Left lung (tissue), 10 donors: ENCODE data around the gene UBAC2. TPM values are rescaled to one million over a fixed set of nuclear protein-coding genes. Genes with fewer than 3 reads are reported as not detected.

Experiments
- ATAC-seq: fragments of 200-7000 bp; cut with Tn5 transposase; one replicate; pipeline ENCODE4 v1.9.1; 2020; ENCODE audit warnings: moderate library complexity
- DNase-seq, 4 donors: peaks; one replicate each; pipeline ENCODE4 v3.0.0-alpha.2; 2013 to 2020
- H3K27ac ChIP-seq, 2 donors: fragments of 200-600 bp; sonication (generic) in 1 of 2; one replicate each; pipeline versions ENCODE4 v1.5.0 to v1.8.0; 2020 to 2021
- H3K27me3 ChIP-seq, 2 donors: fragments of 200-600 bp; sonication (generic) in 1 of 2; one replicate each; pipeline versions ENCODE4 v1.5.0 to v1.8.0; 2020 to 2021
- H3K36me3 ChIP-seq, 2 donors: fragments of 200-600 bp; sonication (generic) in 1 of 2; one replicate each; pipeline versions ENCODE4 v1.5.0 to v1.8.0; 2020 to 2021
- H3K4me1 ChIP-seq, 2 donors: fragments of 200-600 bp; one replicate each; pipeline ENCODE4 v1.8.0; 2021
- H3K4me3 ChIP-seq, 2 donors: fragments of 200-600 bp; sonication (generic) in 1 of 2; one replicate each; pipeline versions ENCODE4 v1.5.0 to v1.8.0; 2020 to 2021; ENCODE audit warnings: mild to moderate bottlenecking in 1 of 2
- H3K9me3 ChIP-seq, 2 donors: fragments of 200-600 bp; sonication (generic) in 1 of 2; one replicate each; pipeline versions ENCODE4 v1.5.0 to v1.8.0; 2020 to 2021
- CTCF ChIP-seq, 2 donors: fragments of 200-600 bp; sonication (generic) in 1 of 2; IDR thresholded peaks; one replicate each; pipeline versions ENCODE4 v1.5.0 to v1.8.0; 2021; ENCODE audit warnings: antibody characterized with exemption in 2 of 2
- intact Hi-C, 2 donors: fragments of 100-400 bp; cut with DNase I; formaldehyde crosslinking; loops; one replicate each; pipeline versions ENCODE4 v1.11.2 to v1.14.2; 2022
- polyA plus RNA-seq, 6 donors: library from polyadenylated mRNA; unstranded; fragments of 120-200 nt; gene quantifications; one replicate each; pipeline ENCODE4 v1.2.1, GENCODE V29; 2013; ENCODE audit not compliant: insufficient read length in 6 of 6
- total RNA-seq, 2 donors: library from RNA; stranded (reverse); fragmentation: NEBNext Ultra II Directional; extraction: Animal tissue kit (Norgen Biotek cat#: 25700); gene quantifications; one replicate each; pipeline ENCODE4 v1.2.1, GENCODE V29; 2021
- donor health status: DM: no; HTN: yes; CAD: no.
- donor health status: DM: no; HTN: no; CAD: no.

The UBAC2 gene
- total and polyA plus RNA-seq, 8 donors = 56.1 to 71.6 (median 66.4) TPM

DNA sequence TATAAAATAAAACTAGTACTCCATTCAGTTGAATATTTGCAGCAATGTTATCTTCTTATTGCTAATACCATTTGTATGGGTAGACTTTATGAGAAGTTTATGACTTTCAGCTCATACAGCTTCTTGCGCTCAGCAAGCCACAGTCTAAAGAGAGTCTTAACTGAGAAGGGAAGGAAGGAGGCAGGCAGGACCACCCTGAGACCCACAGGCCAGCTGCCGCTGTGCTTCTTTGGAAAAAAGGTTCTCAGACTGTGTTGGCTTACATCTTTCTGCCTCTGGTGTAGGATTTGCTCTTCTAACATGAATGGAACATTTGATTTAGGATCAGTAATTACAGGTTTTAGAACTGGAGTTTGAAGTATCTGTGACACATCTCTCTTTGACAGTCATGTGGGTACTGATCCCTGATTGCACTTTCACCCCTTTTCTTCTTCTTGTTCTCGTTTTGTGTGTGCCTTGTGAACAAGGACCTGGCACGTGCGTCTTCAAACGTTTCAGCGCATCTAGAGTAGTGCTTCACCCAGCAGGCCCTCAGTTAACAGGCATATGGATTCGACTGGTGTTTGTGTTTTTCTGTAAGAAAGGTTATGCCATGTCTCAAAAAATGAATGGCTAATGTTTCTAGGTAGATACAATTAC lies 64.6 kb downstream of the UBAC2 start:
- DNase-seq (no peak), ATAC-seq (no peak)
- TF ChIP-seq CTCF (IDR thresholded peaks at IDR 0.05) = no peak
- Histone ChIP-seq H3K36me3 (no peaks in the 10 kb centered on the region), H3K4me1 (peaks cover 0 to 22% of the 10 kb centered on the region in 2 donors), H3K27ac (no peak overlapping the region), H3K27me3 (no peaks in the 10 kb centered on the region), H3K9me3 (no peaks in the 10 kb centered on the region), H3K4me3 (no peak overlapping the region)
- intact Hi-C loops = loop anchor here in 1 of 2 donors (5.0 kb wide), 1 partner anchor 88 kb away; no protein-coding TSS in a partner anchor

- intact Hi-C loops = loop anchor here in 1 of 2 donors (5.0 kb wide), 1 partner anchor 89 kb away; no protein-coding TSS in a partner anchor
- H3K9me3 ChIP-seq = no peaks in the 10 kb centered on the region
- no peaks in the 10 kb centered on the region for H3K27me3 ChIP-seq
- H3K4me3 ChIP-seq = no peak overlapping the region
- H3K27ac ChIP-seq = no peak overlapping the region
- no peaks in the 10 kb centered on the region for H3K36me3 ChIP-seq
- ATAC-seq (peak; percentile 72), DNase-seq (peak in 1 of 4 donors; percentile 51)
- peaks cover 0 to 29% of the 10 kb centered on the region in 2 donors for H3K4me1 ChIP-seq
- peak; percentile 45 to 61 for TF ChIP-seq CTCF (IDR thresholded peaks at IDR 0.05)
Measured at GRCh38 chr13:99265821-99266426, 65.3 kb downstream of the UBAC2 start.

- H3K4me1 ChIP-seq = peaks cover 0 to 38% of the 10 kb centered on the region in 2 donors
- no peak overlapping the region for H3K4me3 ChIP-seq
- DNase-seq (no peak), ATAC-seq (no peak)
- no peak overlapping the region for H3K27ac ChIP-seq
- H3K9me3 ChIP-seq = no peaks in the 10 kb centered on the region
- intact Hi-C loops = loop anchor here in 1 of 2 donors (5.0 kb wide), 1 partner anchor 90 kb away; no protein-coding TSS in a partner anchor
- no peak for TF ChIP-seq CTCF (IDR thresholded peaks at IDR 0.05)
- no peaks in the 10 kb centered on the region for H3K27me3 ChIP-seq
- no peaks in the 10 kb centered on the region for H3K36me3 ChIP-seq
Measured at GRCh38 chr13:99266827-99267226, 66.2 kb downstream of the UBAC2 start.

DNA sequence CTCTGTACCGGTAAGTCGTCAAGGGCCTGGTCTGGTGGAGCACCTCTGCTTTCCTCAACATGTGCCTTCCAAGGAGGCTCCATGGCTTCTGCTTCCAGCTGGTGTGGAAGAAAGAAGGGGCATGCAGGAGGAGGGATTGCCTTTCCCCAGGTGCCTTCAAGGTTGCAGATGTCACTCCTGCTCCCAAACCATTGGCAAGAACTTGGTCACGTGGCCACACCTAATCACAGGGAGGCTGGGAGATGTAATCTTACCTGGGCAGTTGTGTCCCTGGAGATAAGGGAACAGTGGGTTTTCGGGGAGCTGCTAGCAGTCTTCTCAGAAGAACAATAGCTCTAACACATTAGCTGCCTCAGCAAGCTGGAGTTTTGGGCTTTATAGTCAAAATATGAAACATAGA lies 67.3 kb downstream of the UBAC2 start:
- intact Hi-C loops = loop anchor here in 1 of 2 donors (5.0 kb wide), 1 partner anchor 91 kb away; no protein-coding TSS in a partner anchor
- Histone ChIP-seq H3K36me3 (no peaks in the 10 kb centered on the region), H3K27ac (no peak overlapping the region), H3K4me3 (no peak overlapping the region), H3K9me3 (peaks cover 0 to 5% of the 10 kb centered on the region in 2 donors), H3K27me3 (no peaks in the 10 kb centered on the region), H3K4me1 (peaks cover 0 to 40% of the 10 kb centered on the region in 2 donors)
- ATAC-seq (no peak), DNase-seq (no peak)
- TF ChIP-seq CTCF (IDR thresholded peaks at IDR 0.05) = no peak

DNA sequence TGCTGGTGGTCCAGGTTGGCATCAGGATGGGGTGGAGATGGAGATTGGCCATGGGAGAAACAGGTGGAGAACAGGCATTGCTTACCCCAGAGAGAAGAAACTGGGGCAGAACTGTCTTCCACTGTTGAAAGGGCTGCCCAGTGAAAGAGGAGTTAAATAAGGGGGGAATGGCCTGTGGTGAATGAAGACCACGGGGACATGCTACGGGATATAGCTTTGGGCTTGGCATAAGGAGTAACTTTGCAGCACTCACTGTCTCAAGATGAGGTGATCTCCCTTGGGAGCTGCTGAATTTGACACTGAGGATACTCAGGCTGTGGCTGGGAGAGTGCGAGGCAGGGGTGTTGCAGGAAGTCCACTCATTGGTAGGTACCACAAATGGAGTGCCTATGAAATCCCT lies 68.2 kb downstream of the UBAC2 start:
- Histone ChIP-seq H3K4me3 (no peak overlapping the region), H3K9me3 (peaks cover 0 to 5% of the 10 kb centered on the region in 2 donors), H3K27me3 (no peaks in the 10 kb centered on the region), H3K27ac (no peak overlapping the region), H3K4me1 (peaks cover 0 to 34% of the 10 kb centered on the region in 2 donors), H3K36me3 (no peaks in the 10 kb centered on the region)
- DNase-seq (no peak), ATAC-seq (no peak)
- intact Hi-C loops = loop anchor here in 1 of 2 donors (5.0 kb wide), 1 partner anchor 92 kb away; no protein-coding TSS in a partner anchor
- no peak for TF ChIP-seq CTCF (IDR thresholded peaks at IDR 0.05)
